Common myeloid progenitor, CD34-positive (primary cell): ENCODE measurements around the gene FKBP1A.
A peak's percentile ranks its signal among the peaks of the same experiment; 100 is the strongest.

Experiments used
- CTCF ChIA-PET: fragments of 350-600 bp; sonication (Branson Sonifier 250); formaldehyde crosslinking; loops from one replicate; lab custom pipeline; 2021; ENCODE audit warnings: antibody characterized with exemption; lab: Charles Lee
- POLR2A ChIA-PET: fragments of 350-600 bp; sonication (Branson Sonifier 250); formaldehyde crosslinking; loops from one replicate; lab custom pipeline; 2021; ENCODE audit warnings: antibody characterized with exemption; lab: Charles Lee
- DNase-seq, 3 donors: peaks; one replicate each; pipeline versions ENCODE4 v3.0.0 to v3.0.0-alpha.2; 2013
- H3K27ac ChIP-seq, 2 experiments: 1 replicate in 1 of 2; 2 replicates in 1 of 2; pipeline ENCODE4 v1.7.0; 2013; ENCODE audit warnings: inconsistent platforms in 2 of 2, low read length in 2 of 2, mild to moderate bottlenecking in 2 of 2, low read depth in 1 of 2, moderate library complexity in 1 of 2; ENCODE audit not compliant: severe bottlenecking in 2 of 2, insufficient read depth in 1 of 2, poor library complexity in 1 of 2
- H3K27me3 ChIP-seq, 5 experiments: replicated peaks in 2 of 5; 1 replicate in 3 of 5; 2 replicates in 2 of 5; pipeline versions ENCODE4 v1.6.1 to v1.7.0; 2013; ENCODE audit warnings: low read length in 4 of 5, mild to moderate bottlenecking in 2 of 5, moderate library complexity in 2 of 5, inconsistent platforms in 1 of 5; ENCODE audit not compliant: insufficient read depth in 5 of 5, control insufficient read depth in 4 of 5
- H3K36me3 ChIP-seq, 4 experiments: 1 replicate in 2 of 4; 2 replicates in 2 of 4; pipeline versions ENCODE4 v1.6.1 to v1.7.0; 2013; ENCODE audit warnings: low read length in 3 of 4, control low read depth in 1 of 4, mild to moderate bottlenecking in 1 of 4; ENCODE audit not compliant: control insufficient read depth in 4 of 4, insufficient read depth in 4 of 4
- H3K4me1 ChIP-seq, 4 experiments: 1 replicate in 3 of 4; 2 replicates in 1 of 4; pipeline versions ENCODE4 v1.6.1 to v1.7.1; 2013; ENCODE audit warnings: low read length in 3 of 4, mild to moderate bottlenecking in 3 of 4, control low read depth in 1 of 4, inconsistent platforms in 1 of 4, moderate library complexity in 1 of 4; ENCODE audit not compliant: control insufficient read depth in 4 of 4, insufficient read depth in 4 of 4; ENCODE audit errors: control extremely low read depth in 1 of 4
- H3K4me3 ChIP-seq, 7 experiments: 1 replicate in 4 of 7; 2 replicates in 3 of 7; pipeline versions ENCODE4 v1.5.1 to v1.7.0; 2013; ENCODE audit warnings: mild to moderate bottlenecking in 7 of 7, low read length in 6 of 7, moderate library complexity in 6 of 7, inconsistent platforms in 2 of 7, low read depth in 2 of 7, control low read depth in 1 of 7; ENCODE audit not compliant: insufficient read depth in 4 of 7, control insufficient read depth in 1 of 7; ENCODE audit errors: extremely low read depth in 1 of 7
- H3K9me3 ChIP-seq, 5 experiments: 1 replicate in 4 of 5; 2 replicates in 1 of 5; pipeline versions ENCODE4 v1.6.1 to v1.7.1; 2013; ENCODE audit warnings: low read length in 4 of 5, mild to moderate bottlenecking in 2 of 5, inconsistent platforms in 1 of 5, low read depth in 1 of 5, moderate library complexity in 1 of 5; ENCODE audit not compliant: control insufficient read depth in 4 of 5, insufficient read depth in 2 of 5; ENCODE audit errors: control extremely low read depth in 1 of 5
- WGBS: methylation state at CpG from one replicate; pipeline ENCODE4 v1.1.5; 2013; ENCODE audit not compliant: insufficient coverage; 5-methylcytosine and 5-hydroxymethylcytosine counted together

FKBP1A gene

DNA sequence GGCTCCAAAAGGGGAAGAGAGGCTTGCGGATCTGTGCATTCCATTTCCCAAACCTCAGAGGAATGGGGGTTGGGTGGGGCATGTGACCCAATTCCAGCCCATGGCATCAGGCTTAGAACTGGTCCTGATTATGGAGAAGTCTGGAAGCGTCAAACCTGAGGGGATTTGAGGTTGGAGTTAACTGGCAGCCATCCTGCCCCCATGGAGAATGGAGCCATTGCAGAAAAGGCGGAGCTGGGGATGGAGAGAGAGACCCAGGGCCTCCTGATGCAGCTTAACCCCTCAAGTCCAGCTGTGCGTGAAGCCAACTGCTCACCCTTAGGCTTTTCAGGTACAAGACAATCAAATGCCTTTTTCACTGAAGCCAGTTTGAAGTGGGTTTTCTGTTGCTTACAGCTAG, 54.1 kb downstream of the FKBP1A start:
- no peak overlapping the region for H3K4me3 ChIP-seq
- 100% methylated on average over 3 of the region's 4 CpGs for WGBS
- peaks cover 0 to 9% (median 5%) of the 10 kb centered on the region in 4 experiments for H3K36me3 ChIP-seq
- no peaks in the 10 kb centered on the region for H3K27me3 ChIP-seq
- ChIA-PET POLR2A (no interaction called here), CTCF (interaction anchor here (0.7 to 1.0 kb wide), 2 partner anchors 97 to 1032 kb away, joined by 3 to 4 read pairs; no protein-coding TSS in a partner anchor)
- H3K4me1 ChIP-seq = peaks cover 0 to 12% (median 10%) of the 10 kb centered on the region in 4 experiments
- no peaks in the 10 kb centered on the region for H3K9me3 ChIP-seq
- H3K27ac ChIP-seq = no peak overlapping the region
- no peak for DNase-seq

DNA sequence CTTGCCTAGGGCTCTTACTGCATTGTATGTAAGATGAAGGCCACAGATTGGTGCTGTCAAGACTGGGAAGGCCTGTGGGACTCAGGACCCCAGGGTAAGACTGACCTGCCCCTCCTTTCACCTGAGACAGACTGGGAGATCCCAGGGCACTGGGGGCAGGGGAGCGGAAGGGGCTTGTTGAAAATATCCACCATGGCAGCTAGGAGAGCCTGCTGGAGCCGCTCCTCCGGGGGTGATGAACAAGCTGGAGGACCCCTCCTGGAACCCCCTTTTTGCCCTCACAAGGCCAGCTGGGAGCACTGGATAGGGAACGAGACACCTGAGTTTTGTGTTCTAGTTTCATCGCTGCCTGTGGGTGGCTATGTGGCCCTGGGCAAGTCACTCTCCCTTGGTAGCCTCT, 54.8 kb downstream of the FKBP1A start:
- Histone ChIP-seq H3K27me3 (no peaks in the 10 kb centered on the region), H3K4me1 (peaks cover 0 to 12% (median 10%) of the 10 kb centered on the region in 4 experiments), H3K36me3 (peaks cover 2 to 16% (median 11%) of the 10 kb centered on the region in 4 experiments), H3K9me3 (no peaks in the 10 kb centered on the region), H3K27ac (no peak overlapping the region), H3K4me3 (no peak overlapping the region)
- ChIA-PET CTCF (interaction anchor here (1.4 kb wide), 1 partner anchor 11 kb away, joined by 4 read pairs; no protein-coding TSS in a partner anchor), POLR2A (no interaction called here)
- WGBS = 95% methylated on average over 4 of the region's 5 CpGs
- DNase-seq = no peak

DNA sequence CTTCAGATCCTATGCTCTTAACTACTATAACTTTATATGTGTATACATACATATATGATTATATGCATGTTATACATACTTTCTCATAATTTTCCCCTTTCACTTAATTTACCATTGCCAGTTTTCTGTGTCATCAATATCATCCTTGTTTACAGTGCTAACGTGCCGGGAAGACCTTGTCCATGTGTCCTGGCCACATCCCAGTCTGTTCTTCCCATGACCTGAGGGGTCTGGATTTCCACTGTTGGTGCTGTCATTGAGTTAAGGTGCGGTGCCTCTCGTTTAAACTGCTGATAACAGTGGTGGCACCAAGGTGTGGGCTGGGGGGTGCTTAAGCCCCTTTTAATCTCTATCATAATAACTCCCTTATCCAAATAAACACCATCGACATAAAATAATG, 55.4 kb downstream of the FKBP1A start:
- POLR2A ChIA-PET = no interaction called here

DNA sequence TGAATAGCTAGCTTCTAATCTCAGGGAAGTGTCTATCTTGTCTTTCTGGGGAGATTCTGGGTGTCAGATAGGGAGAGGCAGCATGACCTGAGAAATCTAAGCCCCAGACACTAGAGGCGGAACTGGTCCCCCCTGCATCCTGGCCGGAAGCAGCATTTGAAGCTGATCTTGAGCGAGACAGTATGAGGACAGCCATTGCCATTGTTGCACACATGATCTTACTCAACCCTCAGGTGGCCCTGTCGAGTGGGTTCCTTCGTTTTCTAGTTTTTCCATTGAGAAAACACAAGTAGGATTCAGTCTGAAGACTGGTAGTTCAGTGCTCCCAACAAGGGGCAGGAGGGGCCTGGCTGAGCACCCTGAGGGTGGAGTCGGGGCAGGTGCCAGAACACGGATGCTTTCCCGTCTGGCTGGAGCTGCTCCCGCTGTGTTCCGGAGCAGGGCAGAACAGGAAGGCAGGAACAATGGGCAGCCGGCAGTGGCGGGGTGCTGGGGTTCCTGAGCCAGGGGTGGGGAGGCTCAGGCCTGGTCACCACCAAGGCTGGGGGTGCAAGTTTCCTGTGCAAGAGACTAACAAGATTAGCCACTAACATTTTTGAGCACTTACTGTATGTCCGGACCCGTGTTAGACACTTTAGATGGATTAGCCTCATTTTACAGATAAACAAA, 56.0 kb downstream of the FKBP1A start:
- CTCF ChIA-PET = interaction anchor here (1.4 to 1.7 kb wide), 5 partner anchors 11 to 47 kb away, joined by 3 to 5 read pairs (median 4); no protein-coding TSS in a partner anchor
- Histone ChIP-seq H3K36me3 (peaks cover 2 to 20% (median 16%) of the 10 kb centered on the region in 4 experiments), H3K4me1 (peaks cover 0 to 12% (median 10%) of the 10 kb centered on the region in 4 experiments), H3K27me3 (no peaks in the 10 kb centered on the region), H3K4me3 (peak overlapping the region in 3 of 7 experiments; percentile 34 to 59 (median 57)), H3K9me3 (no peaks in the 10 kb centered on the region), H3K27ac (no peak overlapping the region)
- POLR2A ChIA-PET = interaction anchor here (0.7 kb wide), 1 partner anchor 12 kb away, joined by 3 read pairs; no protein-coding TSS in a partner anchor
- peak in 2 of 3 donors; percentile 54 to 63 for DNase-seq
- WGBS = 23% methylated on average over 10 of the region's 14 CpGs

More for the DNA sequence above, 55.4 kb downstream of the FKBP1A start:
- no peak for DNase-seq
- no peak overlapping the region for H3K4me3 ChIP-seq
- H3K4me1 ChIP-seq = peaks cover 0 to 12% (median 10%) of the 10 kb centered on the region in 4 experiments
- H3K36me3 ChIP-seq = peaks cover 2 to 20% (median 17%) of the 10 kb centered on the region in 4 experiments
- H3K27me3 ChIP-seq = no peaks in the 10 kb centered on the region
- CTCF ChIA-PET = interaction anchor here (1.4 kb wide), 2 partner anchors 10 to 47 kb away, joined by 3 to 4 read pairs; no protein-coding TSS in a partner anchor
- no peak overlapping the region for H3K27ac ChIP-seq
- WGBS = 100% methylated on average over 3 of the region's 5 CpGs
- no peaks in the 10 kb centered on the region for H3K9me3 ChIP-seq

DNA sequence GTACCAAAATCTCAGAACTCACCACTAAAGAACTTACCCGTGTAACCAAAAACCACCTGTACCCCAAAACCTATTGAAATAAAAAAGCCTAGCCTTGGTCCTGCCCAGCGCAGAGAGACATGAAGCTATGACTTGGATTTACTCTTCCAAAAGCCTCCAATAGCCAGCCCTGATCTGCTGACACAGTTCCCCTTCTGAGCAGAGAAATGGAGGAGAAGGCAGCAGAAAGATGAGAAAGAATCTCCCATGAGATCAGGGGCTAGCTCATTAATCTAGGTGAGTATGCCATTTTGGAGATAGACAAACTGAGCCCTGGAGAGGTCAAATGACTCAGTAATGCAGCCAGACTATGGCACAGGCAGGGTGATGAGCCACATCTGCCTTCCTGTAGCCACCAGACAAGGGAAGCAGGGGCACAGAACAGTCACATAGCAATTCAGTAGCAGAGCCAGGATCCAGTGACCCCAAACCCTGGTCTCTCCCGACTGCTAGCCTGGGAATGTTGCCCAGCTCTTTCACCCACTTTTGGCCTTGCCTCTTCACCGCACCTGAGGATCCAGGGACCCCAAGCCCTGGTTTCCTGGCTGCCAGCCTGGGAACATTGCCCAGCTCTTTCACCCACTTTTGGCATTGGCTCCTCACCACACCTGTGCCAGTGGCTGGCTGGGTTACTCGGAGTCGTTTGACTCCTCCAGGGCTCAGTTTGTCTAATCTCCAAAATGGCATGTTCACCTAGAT, 56.7 kb downstream of the FKBP1A start:
- DNase-seq = no peak
- Histone ChIP-seq H3K36me3 (peaks cover 2 to 23% (median 17%) of the 10 kb centered on the region in 4 experiments), H3K27ac (no peak overlapping the region), H3K9me3 (no peaks in the 10 kb centered on the region), H3K4me1 (peaks cover 0 to 12% (median 10%) of the 10 kb centered on the region in 4 experiments), H3K27me3 (no peaks in the 10 kb centered on the region), H3K4me3 (no peak overlapping the region)
- 96% methylated on average over 4 of the region's 6 CpGs for WGBS
- ChIA-PET CTCF (interaction anchor here (1.4 to 1.7 kb wide), 5 partner anchors 10 to 48 kb away, joined by 3 to 5 read pairs (median 4); no protein-coding TSS in a partner anchor), POLR2A (no interaction called here)

DNA sequence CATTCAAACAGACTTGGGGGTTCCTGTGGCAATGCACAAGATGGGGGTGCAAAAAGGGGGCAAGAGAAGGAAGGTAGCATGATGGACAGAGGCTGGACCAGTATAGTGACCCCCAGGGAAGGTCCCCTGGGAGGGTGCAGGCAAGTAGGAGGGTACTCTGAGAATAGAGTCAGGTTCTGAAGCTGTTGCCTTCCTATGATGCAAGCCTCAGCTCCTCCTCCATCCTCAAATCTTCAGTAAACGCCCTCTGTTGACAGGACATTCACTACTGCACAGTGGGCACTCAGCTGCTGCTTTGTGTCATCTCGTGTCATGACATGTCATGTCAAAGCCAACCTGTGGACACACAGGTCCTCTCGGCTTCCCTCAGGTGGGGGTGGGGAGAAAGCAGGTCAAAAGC, 58.1 kb downstream of the FKBP1A start:
- POLR2A ChIA-PET = no interaction called here

More for the DNA sequence above, 58.1 kb downstream of the FKBP1A start:
- 93% methylated on average over 3 of the region's 3 CpGs for WGBS
- Histone ChIP-seq H3K36me3 (peaks cover 2 to 30% (median 21%) of the 10 kb centered on the region in 4 experiments), H3K9me3 (no peaks in the 10 kb centered on the region), H3K27me3 (no peaks in the 10 kb centered on the region), H3K27ac (no peak overlapping the region), H3K4me3 (no peak overlapping the region), H3K4me1 (peaks cover 0 to 14% (median 10%) of the 10 kb centered on the region in 4 experiments)
- DNase-seq = no peak
- CTCF ChIA-PET = interaction anchor here (1.2 kb wide), 1 partner anchor 114 kb away, joined by 4 read pairs; no protein-coding TSS in a partner anchor
